ENCODE measurements around the gene PAX9. TPM values are rescaled to one million over a fixed set of nuclear protein-coding genes. Genes with fewer than 3 reads are reported as not detected.

Gene PAX9
- total RNA-seq, 2 donors from 2014 or later, result 4.9 to 11.1 TPM

GRCh38 chr14:36719823-36720222 lies 58.2 kb downstream of the PAX9 start:
- no peaks in the 10 kb centered on the region for H3K4me1 ChIP-seq (replicated peaks)
- no peak overlapping the region for H3K4me3 ChIP-seq
- no peak for TF ChIP-seq POLR2A (IDR thresholded peaks at IDR 0.05)
- TF ChIP-seq CTCF (IDR thresholded peaks at IDR 0.05), result no peak
- no peak for TF ChIP-seq POLR2AphosphoS5 (IDR thresholded peaks at IDR 0.05)
- 95% methylated on average over 7 of the region's 7 CpGs for WGBS
- no peak for DNase-seq (ENCODE audit: low spot score)
- no peaks in the 10 kb centered on the region for H3K27me3 ChIP-seq (replicated peaks; ENCODE audit: insufficient read depth)
- intact Hi-C loops (cut with DNase I), result no loop called here
- H3K36me3 ChIP-seq, result no peaks in the 10 kb centered on the region
- no peak overlapping the region for H3K27ac ChIP-seq
- no peaks in the 10 kb centered on the region for H3K9me3 ChIP-seq

GRCh38 chr14:36720657-36721056 lies 59.0 kb downstream of the PAX9 start:
- TF ChIP-seq POLR2A (IDR thresholded peaks at IDR 0.05), result no peak
- TF ChIP-seq POLR2AphosphoS5 (IDR thresholded peaks at IDR 0.05), result no peak
- no peak for TF ChIP-seq CTCF (IDR thresholded peaks at IDR 0.05)
- no peaks in the 10 kb centered on the region for H3K27me3 ChIP-seq (replicated peaks; ENCODE audit: insufficient read depth)
- 71% methylated on average over 2 of the region's 2 CpGs for WGBS
- no peaks in the 10 kb centered on the region for H3K4me1 ChIP-seq (replicated peaks)
- no peak overlapping the region for H3K4me3 ChIP-seq
- H3K36me3 ChIP-seq, result no peaks in the 10 kb centered on the region
- no peak overlapping the region for H3K27ac ChIP-seq
- intact Hi-C loops (cut with DNase I), result no loop called here
- H3K9me3 ChIP-seq, result no peaks in the 10 kb centered on the region
- DNase-seq (ENCODE audit: low spot score), result no peak

GRCh38 chr14:36721877-36722276 lies 60.2 kb downstream of the PAX9 start:
- no peak overlapping the region for H3K4me3 ChIP-seq
- TF ChIP-seq POLR2A (IDR thresholded peaks at IDR 0.05), result no peak
- TF ChIP-seq CTCF (IDR thresholded peaks at IDR 0.05), result no peak
- no peak for TF ChIP-seq POLR2AphosphoS5 (IDR thresholded peaks at IDR 0.05)
- intact Hi-C loops (cut with DNase I), result no loop called here
- H3K27ac ChIP-seq, result no peak overlapping the region
- no peaks in the 10 kb centered on the region for H3K27me3 ChIP-seq (replicated peaks; ENCODE audit: insufficient read depth)
- no peaks in the 10 kb centered on the region for H3K4me1 ChIP-seq (replicated peaks)
- H3K9me3 ChIP-seq, result no peaks in the 10 kb centered on the region
- 71% methylated on average over 1 of the region's 1 CpG for WGBS
- no peak for DNase-seq (ENCODE audit: low spot score)
- H3K36me3 ChIP-seq, result no peaks in the 10 kb centered on the region

GRCh38 chr14:36723530-36723929 lies 61.9 kb downstream of the PAX9 start:
- Histone ChIP-seq H3K4me1 (replicated peaks) (no peaks in the 10 kb centered on the region), H3K36me3 (no peaks in the 10 kb centered on the region), H3K9me3 (no peaks in the 10 kb centered on the region), H3K4me3 (no peak overlapping the region), H3K27me3 (replicated peaks; ENCODE audit: insufficient read depth) (no peaks in the 10 kb centered on the region), H3K27ac (no peak overlapping the region)
- no peak for DNase-seq (ENCODE audit: low spot score)
- TF ChIP-seq POLR2AphosphoS5 (IDR thresholded peaks at IDR 0.05) (no peak), POLR2A (IDR thresholded peaks at IDR 0.05) (no peak), CTCF (IDR thresholded peaks at IDR 0.05) (no peak)
- 62% methylated on average over 2 of the region's 2 CpGs for WGBS
- intact Hi-C loops (cut with DNase I), result no loop called here

GRCh38 chr14:36724162-36724561 lies 62.5 kb downstream of the PAX9 start:
- Histone ChIP-seq H3K4me1 (replicated peaks) (no peaks in the 10 kb centered on the region), H3K36me3 (no peaks in the 10 kb centered on the region), H3K27me3 (replicated peaks; ENCODE audit: insufficient read depth) (no peaks in the 10 kb centered on the region), H3K27ac (no peak overlapping the region), H3K4me3 (no peak overlapping the region), H3K9me3 (no peaks in the 10 kb centered on the region)
- intact Hi-C loops (cut with DNase I), result no loop called here
- TF ChIP-seq CTCF (IDR thresholded peaks at IDR 0.05) (no peak), POLR2AphosphoS5 (IDR thresholded peaks at IDR 0.05) (no peak), POLR2A (IDR thresholded peaks at IDR 0.05) (no peak)
- DNase-seq (ENCODE audit: low spot score), result no peak
